Spleen (tissue), 7 donors: ENCODE results near the gene ATP8A2.

Experiments used
- CTCF ChIP-seq, 11 experiments: fragments of 200-600 bp in 7 of 11; fragments of 450-650 bp in 4 of 11; sonication (generic) in 4 of 11; IDR thresholded peaks in 8 of 11; conservative IDR thresholded peaks in 3 of 11; 1 replicate in 7 of 11; 2 replicates in 4 of 11; pipeline versions ENCODE4 v1.4.0 to v1.8.0; 2016 to 2021; ENCODE audit warnings: antibody characterized with exemption in 11 of 11, inconsistent platforms in 4 of 11, mild to moderate bottlenecking in 1 of 11
- POLR2AphosphoS5 ChIP-seq, 3 donors: sonication (generic); formaldehyde crosslinking; IDR thresholded peaks; one replicate each; pipeline ENCODE4 v1.5.1; 2017; ENCODE audit warnings: antibody characterized with exemption in 3 of 3
- donor health status: DM: no; HTN: no; CAD: no; lungs with moderate emphysema.
- donor health status: DM: no; HTN: no; CAD: no.
- donor health status: DM: no; HTN: no; CAD: no.

GRCh38 chr13:25743421-25743820, 371.6 kb downstream of the ATP8A2 start:
- no peak for TF ChIP-seq POLR2AphosphoS5 (IDR thresholded peaks at IDR 0.05)
- no peak for TF ChIP-seq CTCF (IDR thresholded peaks at IDR 0.05 in 8 of 11, conservative IDR thresholded peaks at IDR 0.05 in 3 of 11)
